Suprapubic skin (tissue), 3 donors: ENCODE results near the gene SMYD3.

Source experiments
- CTCF ChIP-seq, 2 donors: fragments of 200-600 bp in 1 of 2; fragments of 450-650 bp in 1 of 2; sonication (generic) in 1 of 2; IDR thresholded peaks; one replicate each; pipeline ENCODE4 v1.5.1; 2016 to 2019; ENCODE audit warnings: antibody characterized with exemption in 2 of 2, mild to moderate bottlenecking in 1 of 2, moderate library complexity in 1 of 2
- POLR2AphosphoS5 ChIP-seq, 3 donors: sonication (generic); formaldehyde crosslinking; IDR thresholded peaks; one replicate each; pipeline ENCODE4 v1.6.1; 2017; ENCODE audit warnings: antibody characterized with exemption in 3 of 3

- TF ChIP-seq CTCF (IDR thresholded peaks at IDR 0.05) (no peak), POLR2AphosphoS5 (IDR thresholded peaks at IDR 0.05) (no peak)
These were observed 407.5 kb downstream of the SMYD3 start for GRCh38 chr1:246099570-246099969.
